GM12878 (cell line): Measurements from ENCODE around the gene VAV2. TPM values are rescaled to one million over a fixed set of nuclear protein-coding genes. Genes with fewer than 3 reads are reported as not detected.

Experiments used
- CTCF ChIP-seq, 3 experiments: IDR thresholded peaks in 2 of 3; conservative IDR thresholded peaks in 1 of 3; 2 replicates each; pipeline ENCODE4 v1.5.1; 2011; ENCODE audit warnings: low read depth in 3 of 3, low read length in 3 of 3, mild to moderate bottlenecking in 3 of 3, control low read depth in 2 of 3, moderate library complexity in 2 of 3, inconsistent platforms in 1 of 3, mixed read lengths in 1 of 3; ENCODE audit not compliant: control insufficient read depth in 2 of 3, insufficient read depth in 1 of 3; ENCODE audit errors: extremely low read depth in 1 of 3
- CUX1 ChIP-seq: IDR thresholded peaks from 2 replicates; pipeline ENCODE4 v1.6.1; 2012; ENCODE audit warnings: improper control_type of control experiment, low read depth, low read length; ENCODE audit not compliant: insufficient replicate concordance
- MEF2A ChIP-seq: IDR thresholded peaks from 2 replicates; pipeline ENCODE4 v1.6.1; 2011; ENCODE audit warnings: low read depth, mild to moderate bottlenecking, low read length, moderate library complexity; ENCODE audit not compliant: insufficient read depth
- MYB ChIP-seq: fragments of 150-350 bp; IDR thresholded peaks from 2 replicates; pipeline ENCODE4 v1.6.1; 2014; ENCODE audit warnings: mild to moderate bottlenecking, low read depth, low read length, borderline replicate concordance
- SMAD5 ChIP-seq: IDR thresholded peaks from 2 replicates; pipeline ENCODE4 v1.6.1; 2016; ENCODE audit warnings: antibody characterized with exemption, low read depth
- SMARCA5 ChIP-seq: fragments of 450-650 bp; IDR thresholded peaks from 2 replicates; pipeline ENCODE4 v1.6.1; 2017; ENCODE audit warnings: mild to moderate bottlenecking
- SPI1 ChIP-seq: IDR thresholded peaks from 2 replicates; pipeline ENCODE4 v1.6.1; 2011; ENCODE audit warnings: low read depth, mild to moderate bottlenecking, low read length, moderate library complexity, borderline replicate concordance; ENCODE audit not compliant: insufficient read depth
- ZBTB11 ChIP-seq: fragments of 450-650 bp; formaldehyde crosslinking; IDR thresholded peaks from 2 replicates; pipeline ENCODE4 v1.5.0; 2022; ENCODE audit warnings: mild to moderate bottlenecking, missing genetic modification characterization
- ZNF592 ChIP-seq: fragments of 450-650 bp; IDR thresholded peaks from 2 replicates; pipeline ENCODE4 v1.6.1; 2017; ENCODE audit warnings: mild to moderate bottlenecking, moderate library complexity
- polyA plus RNA-seq, 11 experiments: library from polyadenylated mRNA; depleted of rRNA in 4 of 11; unstranded in 6 of 11; stranded (reverse) in 5 of 11; fragments of >200 nt; fragmentation: Nextera tagmentation in 4 of 11; fragmentation: Illumina TruSeq in 1 of 11; extraction: Ambion mirVana in 4 of 11; extraction: Trizol in 1 of 11; gene quantifications; 1 replicate in 1 of 11; 2 replicates in 10 of 11; pipeline versions ENCODE4 v1.2.1 to v1.2.3, GENCODE V29; 2011 to 2016; ENCODE audit warnings: inconsistent platforms in 2 of 11, missing spikeins in 2 of 11, low read depth in 1 of 11
- total RNA-seq, 4 experiments: library from RNA; depleted of rRNA in 3 of 4; stranded (reverse); fragments of >200 nt in 3 of 4; fragmentation: Illumina TruSeq in 1 of 4; extraction: Trizol in 1 of 4; gene quantifications; 2 replicates each; pipeline versions ENCODE4 v1.2.1 to v1.2.3, GENCODE V29; 2013 to 2021

VAV2 gene
- total and polyA plus RNA-seq, 10 of the 15 experiments (the other 5 are each of a cell fraction or from before 2014, with no cell fraction given): 0.13 to 43.9 (median 16.9) TPM

- TF ChIP-seq SPI1: no peak
- TF ChIP-seq ZNF592: no peak
- TF ChIP-seq SMARCA5: peak; percentile 23; the same call in 1 of the 2 replicates
- no peak for TF ChIP-seq CUX1
- TF ChIP-seq SMAD5: no peak
- peak; percentile 90 to 97 (median 96) for TF ChIP-seq CTCF (IDR thresholded peaks at IDR 0.05 in 2 of 3, conservative IDR thresholded peaks at IDR 0.05 in 1 of 3; ENCODE audit: control insufficient read depth in 2 of 3, extremely low read depth in 1 of 3, insufficient read depth in 1 of 3, low read depth in 3 of 3, low read length in 3 of 3)
- TF ChIP-seq MYB: no peak
- TF ChIP-seq MEF2A: peak; percentile 45; the same call in 1 of the 2 replicates
- no peak for TF ChIP-seq ZBTB11 (CRISPR knock-in tag)
Observed at GRCh38 chr9:133792721-133793470, 199.2 kb downstream of the VAV2 start (continued).
